Aorta (tissue), 5 donors: ENCODE measurements around the gene MYO6. TPM values are rescaled to one million over a fixed set of nuclear protein-coding genes. Genes with fewer than 3 reads are reported as not detected.

Experiments
- ATAC-seq: fragments of 200-7000 bp; cut with Tn5 transposase; one replicate; pipeline ENCODE4 v1.9.1; 2022; ENCODE audit warnings: moderate library complexity; ENCODE audit not compliant: low FRiP score
- DNase-seq, 2 donors: peaks; one replicate each; pipeline ENCODE4 v3.0.0-alpha.2; 2020
- H3K27ac ChIP-seq, 2 donors: one replicate each; pipeline ENCODE4 v1.5.1; 2013; ENCODE audit warnings: low read length in 2 of 2, mild to moderate bottlenecking in 2 of 2, moderate library complexity in 2 of 2, control low read depth in 1 of 2, inconsistent platforms in 1 of 2, low read depth in 1 of 2
- H3K27me3 ChIP-seq, 2 donors: one replicate each; pipeline ENCODE4 v1.6.1; 2013; ENCODE audit warnings: control low read depth in 1 of 2, low read length in 1 of 2, mild to moderate bottlenecking in 1 of 2, moderate library complexity in 1 of 2; ENCODE audit not compliant: insufficient read depth in 2 of 2, control insufficient read depth in 1 of 2
- H3K36me3 ChIP-seq, 2 donors: one replicate each; pipeline ENCODE4 v1.6.1; 2013; ENCODE audit warnings: control low read depth in 1 of 2, low read length in 1 of 2, mild to moderate bottlenecking in 1 of 2; ENCODE audit not compliant: insufficient read depth in 2 of 2, control insufficient read depth in 1 of 2
- H3K4me1 ChIP-seq, 2 donors: one replicate each; pipeline ENCODE4 v1.6.1; 2013; ENCODE audit warnings: low read length in 2 of 2, control low read depth in 1 of 2, mild to moderate bottlenecking in 1 of 2, moderate library complexity in 1 of 2; ENCODE audit not compliant: insufficient read depth in 2 of 2, control insufficient read depth in 1 of 2
- H3K4me3 ChIP-seq, 2 donors: one replicate each; pipeline ENCODE4 v1.5.1; 2013; ENCODE audit warnings: low read length in 2 of 2, control low read depth in 1 of 2, mild to moderate bottlenecking in 1 of 2
- H3K9me3 ChIP-seq: one replicate; pipeline ENCODE4 v1.6.1; 2013; ENCODE audit warnings: mild to moderate bottlenecking, low read length; ENCODE audit not compliant: control insufficient read depth
- WGBS, 2 donors: extraction: QIAGEN DNeasy Blood & Tissue Kit; methylation state at CpG; one replicate each; pipeline ENCODE4 v1.1.7; 2013; 5-methylcytosine and 5-hydroxymethylcytosine counted together
- intact Hi-C, 2 donors: fragments of 100-400 bp; cut with DNase I; formaldehyde crosslinking; loops; one replicate each; pipeline versions ENCODE4 v1.14.2 to v1.15.0; 2022
- polyA plus RNA-seq, 2 donors: library from polyadenylated mRNA; stranded (reverse); fragments of 200-250 nt; gene quantifications; one replicate each; pipeline ENCODE4 v1.2.3, GENCODE V29; 2013
- total RNA-seq, 2 donors: library from RNA; stranded (reverse); fragmentation: NEBNext Ultra II Directional; extraction: Animal tissue kit (Norgen Biotek cat#: 25700); gene quantifications; one replicate each; pipeline ENCODE4 v1.2.1, GENCODE V29; 2021
- donor health status: healthy with polysubstance abuse.
- donor health status: Bipolar disorder and iron deficiency.
- donor health status: DM: no; HTN: no; CAD: no.
- donor health status: DM: no; HTN: no; CAD: no.
- donor health status: DM: yes; HTN: yes; CAD: no.

The MYO6 gene
- total and polyA plus RNA-seq, 4 donors: 10.8 to 24.8 (median 18.0) TPM

DNA sequence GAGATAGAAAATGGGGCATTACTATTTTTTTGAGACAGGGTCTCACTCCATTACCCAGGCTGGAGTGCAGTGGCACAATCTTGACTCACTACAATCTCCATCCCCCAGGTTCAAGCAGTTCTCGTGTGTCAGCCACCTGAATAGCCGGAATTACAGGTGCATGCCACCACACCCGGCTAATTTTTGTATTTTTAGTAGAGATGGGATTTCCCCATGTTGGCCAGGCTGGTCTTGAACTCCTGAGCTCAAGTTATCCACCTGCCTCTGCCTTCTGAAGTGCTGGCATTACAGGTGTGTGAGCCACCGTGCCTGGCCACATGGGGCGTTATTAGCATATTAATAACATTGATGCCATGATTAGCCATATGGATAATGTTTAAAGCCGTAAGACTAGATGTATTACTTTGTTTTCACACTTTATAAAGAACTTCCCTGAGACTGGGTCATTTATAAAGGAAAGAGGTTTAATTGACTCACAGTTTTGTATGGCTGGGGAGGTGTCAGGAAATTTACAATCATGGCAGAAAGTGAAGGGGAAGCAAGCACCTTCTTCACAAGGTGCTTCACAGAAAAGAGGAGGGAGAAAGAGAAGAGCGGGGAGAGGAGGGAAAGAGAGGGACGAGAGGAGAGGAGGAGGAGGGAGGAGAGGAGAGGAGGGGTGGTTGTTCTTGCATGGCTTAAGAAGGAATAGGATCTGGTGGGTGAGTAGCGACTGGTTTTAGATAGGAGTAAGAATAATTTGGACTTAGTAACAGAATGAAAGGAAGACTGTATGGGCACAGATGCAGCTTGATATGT, 51.9 kb downstream of the MYO6 start:
- DNase-seq (no peak), ATAC-seq (no peak)
- Histone ChIP-seq H3K4me3 (no peak overlapping the region), H3K4me1 (no peaks in the 10 kb centered on the region), H3K27ac (no peak overlapping the region), H3K36me3 (no peaks in the 10 kb centered on the region), H3K9me3 (no peaks in the 10 kb centered on the region), H3K27me3 (no peaks in the 10 kb centered on the region)
- WGBS, 2 donors: 88 to 91% methylated on average over 9 of the region's 9 CpGs
- intact Hi-C loops: no loop called here

DNA sequence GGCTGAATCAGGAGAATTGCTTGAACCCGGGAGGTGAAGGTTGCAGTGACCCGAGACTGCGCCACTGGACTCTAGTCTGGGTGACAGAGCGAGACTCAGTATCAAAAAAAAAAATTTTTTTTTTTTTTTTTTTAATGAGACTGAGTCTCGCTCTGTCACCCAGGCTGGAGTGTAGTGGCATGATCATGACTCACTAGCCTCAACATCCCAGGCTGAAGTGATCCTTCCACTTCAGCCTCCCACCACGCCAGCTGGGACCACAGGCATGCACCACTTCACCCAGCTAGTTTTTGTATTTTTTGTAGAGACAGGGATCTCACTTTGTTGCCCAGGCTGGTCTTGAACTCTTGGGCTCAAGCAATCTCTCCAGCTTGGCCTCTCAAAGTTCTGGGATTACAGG, 53.3 kb downstream of the MYO6 start:
- no peak overlapping the region for H3K27ac ChIP-seq
- no peaks in the 10 kb centered on the region for H3K36me3 ChIP-seq
- no peaks in the 10 kb centered on the region for H3K4me1 ChIP-seq
- no peak for DNase-seq
- no peaks in the 10 kb centered on the region for H3K9me3 ChIP-seq
- no peak overlapping the region for H3K4me3 ChIP-seq
- H3K27me3 ChIP-seq: no peaks in the 10 kb centered on the region
- 98 to 99% methylated on average over 6 of the region's 6 CpGs for WGBS, 2 donors
- intact Hi-C loops: no loop called here
- ATAC-seq: no peak

DNA sequence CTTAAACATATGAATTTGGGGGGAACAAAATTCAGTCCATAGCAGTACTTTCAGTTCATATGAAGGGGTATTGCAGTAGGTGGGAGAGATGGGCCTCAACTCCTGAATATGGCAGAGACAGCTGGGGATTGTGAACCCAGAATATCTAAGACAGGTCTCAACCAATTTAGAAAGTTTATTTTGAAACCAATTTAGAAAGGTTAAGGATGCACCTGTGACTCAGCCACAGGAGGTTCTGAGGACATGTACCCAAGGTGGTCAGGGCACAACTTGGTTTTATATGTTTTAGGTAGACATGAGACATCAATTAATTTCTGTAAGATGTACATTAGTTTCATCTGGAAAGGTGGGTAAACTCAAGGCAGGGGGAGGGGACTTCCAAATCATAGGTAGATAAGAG, 59.5 kb downstream of the MYO6 start:
- H3K4me1 ChIP-seq: peaks cover 0 to 3% of the 10 kb centered on the region in 2 donors
- intact Hi-C loops: no loop called here
- H3K27ac ChIP-seq: no peak overlapping the region
- ATAC-seq: no peak
- H3K27me3 ChIP-seq: no peaks in the 10 kb centered on the region
- no peak for DNase-seq
- no peak overlapping the region for H3K4me3 ChIP-seq
- H3K36me3 ChIP-seq: no peaks in the 10 kb centered on the region
- H3K9me3 ChIP-seq: no peaks in the 10 kb centered on the region

DNA sequence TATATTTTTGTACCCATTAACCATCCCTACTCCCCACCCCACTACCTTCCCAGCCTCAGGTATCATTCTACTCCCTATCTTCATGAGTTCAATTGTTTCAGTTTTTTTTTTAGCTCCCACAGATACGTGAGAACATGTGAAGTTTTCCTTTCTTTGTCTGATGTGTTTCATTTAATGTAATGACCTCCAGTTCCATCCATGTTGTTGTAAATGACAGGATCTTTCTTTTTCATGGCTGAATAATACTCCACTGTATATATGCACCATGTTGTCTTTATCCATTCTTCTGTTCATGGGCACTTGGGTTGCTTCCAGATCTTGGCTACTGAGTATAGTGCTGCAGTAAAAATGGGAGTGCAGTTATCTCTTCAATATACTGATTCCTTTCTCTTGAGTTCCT, 63.5 kb downstream of the MYO6 start:
- Histone ChIP-seq H3K4me3 (no peak overlapping the region), H3K9me3 (no peaks in the 10 kb centered on the region), H3K27ac (no peak overlapping the region), H3K36me3 (no peaks in the 10 kb centered on the region), H3K27me3 (no peaks in the 10 kb centered on the region), H3K4me1 (peaks cover 0 to 3% of the 10 kb centered on the region in 2 donors)
- intact Hi-C loops: no loop called here
- 92 to 96% methylated on average over 1 of the region's 1 CpG for WGBS, 2 donors
- ATAC-seq: no peak
- no peak for DNase-seq

DNA sequence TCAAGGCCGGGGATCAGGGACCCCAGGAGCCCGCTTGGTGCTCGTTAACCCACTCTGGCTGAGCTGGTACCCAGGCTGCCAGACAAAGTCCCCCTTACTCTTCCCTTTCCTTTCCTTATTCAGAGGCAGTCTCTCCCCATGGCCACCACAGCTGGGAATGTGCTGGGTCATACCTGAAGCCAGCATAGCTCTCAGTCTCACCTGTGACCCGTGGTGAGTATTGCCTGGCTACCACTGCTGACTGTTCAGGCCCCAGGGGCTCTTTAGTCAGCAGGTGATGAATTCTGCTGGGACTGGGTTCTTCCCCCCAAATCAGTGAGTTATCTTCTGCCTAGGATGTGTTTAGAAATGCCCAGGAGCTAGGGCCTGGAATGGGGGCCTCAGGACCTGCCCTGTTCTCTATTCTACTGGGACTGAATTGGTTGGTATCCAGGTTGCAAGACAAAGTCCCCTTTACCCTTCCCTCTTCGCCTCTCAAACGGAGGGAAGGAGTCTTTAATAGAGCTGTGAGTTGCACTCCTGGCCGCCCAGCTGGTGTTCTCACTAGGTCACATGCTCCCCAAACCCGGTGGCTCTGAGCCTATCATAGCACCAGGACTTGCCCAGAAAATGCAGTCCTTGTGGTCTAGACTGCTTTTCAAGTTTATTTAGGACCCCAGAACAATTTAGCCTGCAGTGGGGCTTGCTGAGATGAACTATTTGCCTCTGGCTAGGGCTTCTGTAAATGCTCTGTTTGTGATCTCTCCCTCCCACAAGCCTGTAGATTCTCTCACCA, 64.6 kb downstream of the MYO6 start:
- 83 to 84% methylated on average over 8 of the region's 8 CpGs for WGBS, 2 donors
- intact Hi-C loops: no loop called here
- ATAC-seq: no peak

DNA sequence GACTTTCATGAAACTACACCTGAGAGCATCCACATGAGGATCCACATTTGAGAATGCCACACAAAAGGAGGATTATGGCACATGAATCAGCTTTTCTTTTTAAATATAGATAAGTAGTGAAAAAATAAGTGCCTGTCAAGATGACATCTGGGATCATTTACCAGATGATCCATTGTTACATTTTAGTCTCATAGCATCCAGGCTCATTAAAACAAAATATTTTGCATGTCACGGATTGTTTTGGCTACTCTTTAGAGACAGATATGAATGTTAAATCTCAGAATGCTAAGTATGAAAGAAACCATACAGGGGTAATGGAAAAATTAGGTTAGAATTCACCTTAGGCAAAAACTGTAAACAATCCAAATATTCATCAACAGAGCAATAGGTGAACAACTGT, 66.7 kb downstream of the MYO6 start:
- no peak for ATAC-seq
- 91 to 94% methylated on average over 1 of the region's 1 CpG for WGBS, 2 donors

More for the DNA sequence above, 64.6 kb downstream of the MYO6 start:
- no peak overlapping the region for H3K27ac ChIP-seq
- no peaks in the 10 kb centered on the region for H3K9me3 ChIP-seq
- no peak overlapping the region for H3K4me3 ChIP-seq
- no peaks in the 10 kb centered on the region for H3K36me3 ChIP-seq
- no peak for DNase-seq
- H3K4me1 ChIP-seq: peaks cover 0 to 3% of the 10 kb centered on the region in 2 donors
- no peaks in the 10 kb centered on the region for H3K27me3 ChIP-seq

DNA sequence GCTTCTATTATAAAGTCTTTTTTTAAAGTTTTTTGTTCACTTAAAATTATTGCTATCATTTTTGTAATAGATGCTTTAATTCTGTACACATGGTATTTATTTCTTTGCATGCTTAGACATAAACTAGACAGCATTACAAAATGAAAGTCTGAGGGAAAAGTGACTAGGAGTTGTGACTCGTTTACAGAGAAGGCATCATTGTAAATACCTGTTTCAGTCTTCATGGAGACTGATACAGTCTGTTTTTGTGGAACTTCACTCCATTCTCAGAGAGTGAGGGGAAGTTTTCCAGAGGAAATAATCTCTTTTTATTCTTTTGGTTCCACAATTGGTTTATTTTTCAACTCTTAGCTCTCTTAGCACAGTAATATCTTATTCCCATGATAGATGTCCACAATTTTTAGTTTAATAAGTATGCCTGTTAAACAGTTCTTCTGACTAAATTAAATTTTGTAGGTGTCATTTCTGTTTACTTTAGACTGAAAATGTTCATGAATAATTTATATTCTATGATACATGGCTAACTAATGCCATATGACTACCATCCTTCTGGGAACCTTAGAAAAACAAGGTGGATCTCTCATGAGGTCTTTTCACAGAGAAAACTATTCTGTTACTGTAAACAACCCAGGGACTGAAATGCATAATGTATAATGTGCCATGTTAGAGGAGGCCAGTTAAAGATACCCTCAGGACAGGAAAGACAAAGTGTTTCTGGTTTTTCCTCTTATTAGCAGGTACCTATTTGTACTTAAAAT, 69.2 kb downstream of the MYO6 start:
- no peaks in the 10 kb centered on the region for H3K36me3 ChIP-seq
- H3K27ac ChIP-seq: no peak overlapping the region
- intact Hi-C loops: no loop called here
- no peak for ATAC-seq
- H3K9me3 ChIP-seq: no peaks in the 10 kb centered on the region
- H3K4me1 ChIP-seq: no peaks in the 10 kb centered on the region
- no peaks in the 10 kb centered on the region for H3K27me3 ChIP-seq
- 69 to 82% methylated on average over 1 of the region's 1 CpG for WGBS, 2 donors
- no peak overlapping the region for H3K4me3 ChIP-seq
- no peak for DNase-seq

More for the DNA sequence above, 66.7 kb downstream of the MYO6 start:
- Histone ChIP-seq H3K36me3 (no peaks in the 10 kb centered on the region), H3K27ac (no peak overlapping the region), H3K4me3 (no peak overlapping the region), H3K4me1 (no peaks in the 10 kb centered on the region), H3K27me3 (no peaks in the 10 kb centered on the region), H3K9me3 (no peaks in the 10 kb centered on the region)
- no peak for DNase-seq
- intact Hi-C loops: no loop called here

DNA sequence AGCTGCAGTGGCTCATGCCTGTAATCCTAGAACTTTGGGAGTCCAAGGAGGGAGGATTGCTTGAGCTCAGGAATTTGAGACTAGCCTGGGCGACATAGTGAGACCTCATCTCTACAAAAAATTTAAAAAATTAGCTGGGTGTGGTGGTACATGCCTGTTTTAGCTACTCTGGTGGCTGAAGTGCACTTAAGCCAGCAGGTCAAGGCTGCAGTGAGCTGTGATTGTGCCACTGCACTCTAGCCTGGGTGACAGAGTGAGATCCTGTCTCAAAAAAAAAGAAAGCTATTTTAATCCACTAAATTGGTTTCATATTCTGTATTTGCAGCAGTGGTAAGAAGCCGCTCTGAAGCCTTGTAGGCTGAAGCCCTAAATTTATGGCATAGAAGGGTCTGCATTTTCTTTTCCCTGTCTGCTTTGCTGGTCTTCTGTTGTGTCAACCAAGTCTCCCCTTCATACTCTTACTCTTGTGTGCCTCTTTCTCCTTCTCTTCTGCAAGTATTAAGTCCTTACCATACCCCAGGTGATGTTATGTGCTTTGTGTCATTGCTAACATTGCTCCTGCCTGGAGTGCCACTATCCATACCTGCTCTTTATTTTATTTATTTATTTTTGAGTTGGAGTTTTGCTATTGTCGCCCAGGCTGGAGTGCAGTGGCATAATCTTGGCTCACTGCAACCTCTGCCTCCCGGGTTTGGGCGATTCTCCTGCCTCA, 70.9 kb downstream of the MYO6 start:
- Histone ChIP-seq H3K9me3 (no peaks in the 10 kb centered on the region), H3K4me3 (no peak overlapping the region), H3K27ac (no peak overlapping the region), H3K27me3 (no peaks in the 10 kb centered on the region), H3K4me1 (no peaks in the 10 kb centered on the region), H3K36me3 (no peaks in the 10 kb centered on the region)
- intact Hi-C loops: no loop called here
- ATAC-seq: no peak
- no peak for DNase-seq
- WGBS, 2 donors: 88 to 96% methylated on average over 5 of the region's 5 CpGs
